Esophagus muscularis mucosa (tissue), 4 donors: Measurements from ENCODE around the gene CCR5. TPM values are rescaled to one million over a fixed set of nuclear protein-coding genes. Genes with fewer than 3 reads are reported as not detected.

Experiments used
- DNase-seq: peaks from one replicate; pipeline ENCODE4 v3.0.0-alpha.2; 2017; ENCODE audit errors: extremely low spot score
- H3K27ac ChIP-seq, 4 donors: fragments of 200-600 bp; sonication (generic); replicated peaks in 1 of 4; 1 replicate in 3 of 4; 2 replicates in 1 of 4; pipeline ENCODE4 v1.5.1; 2016 to 2019; ENCODE audit warnings: mild to moderate bottlenecking in 1 of 4
- H3K27me3 ChIP-seq, 4 donors: fragments of 200-600 bp; sonication (generic); one replicate each; pipeline versions ENCODE4 v1.5.1 to v1.6.0; 2016 to 2019
- H3K36me3 ChIP-seq, 4 donors: fragments of 200-600 bp; sonication (generic); one replicate each; pipeline ENCODE4 v1.5.1; 2016 to 2019
- H3K4me1 ChIP-seq, 4 donors: fragments of 200-600 bp; sonication (generic); one replicate each; pipeline ENCODE4 v1.5.1; 2016 to 2019
- H3K4me3 ChIP-seq, 4 donors: fragments of 200-600 bp; sonication (generic); 1 replicate in 2 of 4; 2 replicates in 2 of 4; pipeline ENCODE4 v1.5.1; 2016 to 2019; ENCODE audit warnings: mild to moderate bottlenecking in 4 of 4, moderate library complexity in 1 of 4
- H3K9me3 ChIP-seq, 4 donors: fragments of 200-600 bp; sonication (generic); 1 replicate in 3 of 4; 2 replicates in 1 of 4; pipeline ENCODE4 v1.5.1; 2016 to 2019
- CTCF ChIP-seq, 3 experiments: fragments of 200-600 bp in 2 of 3; fragments of 450-650 bp in 1 of 3; sonication (generic) in 2 of 3; IDR thresholded peaks; one replicate each; pipeline ENCODE4 v1.5.1; 2017 to 2019; ENCODE audit warnings: antibody characterized with exemption in 3 of 3, mild to moderate bottlenecking in 2 of 3, moderate library complexity in 1 of 3
- EP300 ChIP-seq: sonication (generic); formaldehyde crosslinking; IDR thresholded peaks from one replicate; pipeline ENCODE4 v1.6.1; 2017; ENCODE audit warnings: antibody characterized with exemption
- POLR2A ChIP-seq: fragments of 450-650 bp; IDR thresholded peaks from one replicate; pipeline ENCODE4 v1.6.1; 2017; ENCODE audit warnings: antibody characterized with exemption, moderate library complexity, mild to moderate bottlenecking, low read depth
- POLR2AphosphoS5 ChIP-seq, 2 donors: sonication (generic); formaldehyde crosslinking; IDR thresholded peaks; one replicate each; pipeline ENCODE4 v1.6.1; 2017; ENCODE audit warnings: antibody characterized with exemption in 2 of 2
- WGBS: methylation state at CpG from one replicate; pipeline ENCODE4 v1.1.5; 2018; 5-methylcytosine and 5-hydroxymethylcytosine counted together
- intact Hi-C: fragments of 100-400 bp; cut with DNase I; formaldehyde crosslinking; loops from one replicate; pipeline ENCODE4 v1.15.1; 2023
- total RNA-seq, 4 donors: library from RNA; depleted of rRNA; stranded (reverse); fragments of >200 nt; gene quantifications; one replicate each; pipeline versions ENCODE4 v1.1.0 to v1.2.1, GENCODE V29; 2016

CCR5 gene
- total RNA-seq, 4 donors from 2014 or later: 0.39 to 3.0 (median 0.44) TPM

- Histone ChIP-seq H3K9me3 (no peaks in the 10 kb centered on the region), H3K27me3 (peaks cover 0 to 37% (median 0%) of the 10 kb centered on the region in 4 donors), H3K4me1 (no peaks in the 10 kb centered on the region), H3K4me3 (peak within 1 kb of the TSS in 1 of 4 donors; percentile 14), H3K27ac (no peak within 1 kb of the TSS), H3K36me3 (no peaks in the 10 kb centered on the region)
- DNase-seq: peak; percentile 37
- intact Hi-C loops: no loop called here
- 84% methylated on average over 7 of the region's 7 CpGs for WGBS
- TF ChIP-seq CTCF (IDR thresholded peaks at IDR 0.05) (no peak), POLR2AphosphoS5 (IDR thresholded peaks at IDR 0.05) (no peak), EP300 (no peak), POLR2A (no peak)
Measured at GRCh38 chr3:46353647-46354410, 16.9 kb upstream of the CCR5 start, which contains the start of gene CCR2. Gene CCR2, plus strand, starts transcription at chr3:46354111. Its CDS starts 3,417 bp downstream, at chr3:46357528.

- peak overlapping the region in 1 of 4 donors; percentile 14 for H3K4me3 ChIP-seq
- TF ChIP-seq EP300: no peak
- no peak for TF ChIP-seq POLR2AphosphoS5 (IDR thresholded peaks at IDR 0.05)
- no peak for TF ChIP-seq CTCF (IDR thresholded peaks at IDR 0.05)
- H3K9me3 ChIP-seq: no peaks in the 10 kb centered on the region
- intact Hi-C loops: no loop called here
- H3K4me1 ChIP-seq: peaks cover 0 to 4% (median under 1%) of the 10 kb centered on the region in 4 donors
- no peak overlapping the region for H3K27ac ChIP-seq
- H3K36me3 ChIP-seq: no peaks in the 10 kb centered on the region
- DNase-seq: no peak
- peaks cover 0 to 37% (median 0%) of the 10 kb centered on the region in 4 donors for H3K27me3 ChIP-seq
- 60% methylated on average over 1 of the region's 1 CpG for WGBS
Measured at GRCh38 chr3:46354478-46354877, 16.3 kb upstream of the CCR5 start.

- Histone ChIP-seq H3K4me1 (peaks cover 0 to 7% (median 3%) of the 10 kb centered on the region in 4 donors), H3K36me3 (no peaks in the 10 kb centered on the region), H3K27me3 (peaks cover 0 to 37% (median 0%) of the 10 kb centered on the region in 4 donors), H3K27ac (no peak overlapping the region), H3K4me3 (no peak overlapping the region), H3K9me3 (no peaks in the 10 kb centered on the region)
- TF ChIP-seq POLR2AphosphoS5 (IDR thresholded peaks at IDR 0.05) (no peak), CTCF (IDR thresholded peaks at IDR 0.05) (no peak), POLR2A (no peak), EP300 (no peak)
- no peak for DNase-seq
- intact Hi-C loops: no loop called here
Measured at GRCh38 chr3:46354984-46355383, 15.8 kb upstream of the CCR5 start.

GRCh38 chr3:46356276-46356675 is 14.5 kb upstream of the CCR5 start:
- WGBS: 34% methylated on average over 3 of the region's 3 CpGs
- Histone ChIP-seq H3K27me3 (peaks cover 0 to 29% (median 0%) of the 10 kb centered on the region in 4 donors), H3K4me3 (peak overlapping the region in 1 of 4 donors; percentile 9), H3K4me1 (peaks cover 0 to 16% (median 4%) of the 10 kb centered on the region in 4 donors), H3K27ac (no peak overlapping the region), H3K9me3 (no peaks in the 10 kb centered on the region), H3K36me3 (no peaks in the 10 kb centered on the region)
- no peak for DNase-seq
- TF ChIP-seq POLR2A (no peak), EP300 (no peak), CTCF (IDR thresholded peaks at IDR 0.05) (no peak), POLR2AphosphoS5 (IDR thresholded peaks at IDR 0.05) (no peak)
- intact Hi-C loops: no loop called here
